GM19468 (cell line): ENCODE data around the gene RGS5.

Source experiments
- ATAC-seq: cut with Tn5 transposase; IDR thresholded peaks from one replicate; pipeline ENCODE4 v1.9.1; 2021; ENCODE audit warnings: mild to moderate bottlenecking, moderate library complexity, moderate number of reproducible peaks; ENCODE audit not compliant: unreplicated experiment; ENCODE audit errors: extremely low read depth

The RGS5 gene

GRCh38 chr1:163093579-163093978 is 109.1 kb downstream of the RGS5 start:
- ATAC-seq: no peak

GRCh38 chr1:163093169-163093568 is 109.5 kb downstream of the RGS5 start:
- ATAC-seq: no peak
